Right lobe of liver (tissue), 4 donors: Measurements from ENCODE around the gene TAF11L7.

Experiments used
- CTCF ChIP-seq, 4 donors: fragments of 200-600 bp in 3 of 4; fragments of 450-650 bp in 1 of 4; IDR thresholded peaks; one replicate each; pipeline versions ENCODE4 v1.5.1 to v1.8.0; 2016 to 2022; ENCODE audit warnings: antibody characterized with exemption in 4 of 4, mild to moderate bottlenecking in 2 of 4
- POLR2A ChIP-seq: fragments of 450-650 bp; IDR thresholded peaks from one replicate; pipeline ENCODE4 v1.6.1; 2017; ENCODE audit warnings: antibody characterized with exemption, mild to moderate bottlenecking
- donor health status: DM: no; HTN: no; CAD: no.
- donor health status: DM: no; HTN: no; CAD: no.
- donor health status: DM: no; HTN: yes; CAD: no.

GRCh38 chr5:17625686-17626085 lies 40.1 kb upstream of the TAF11L7 start:
- TF ChIP-seq CTCF (IDR thresholded peaks at IDR 0.05), result no peak
- TF ChIP-seq POLR2A, result no peak
